ENCODE data around the gene KLHL1.

KLHL1 gene

DNA sequence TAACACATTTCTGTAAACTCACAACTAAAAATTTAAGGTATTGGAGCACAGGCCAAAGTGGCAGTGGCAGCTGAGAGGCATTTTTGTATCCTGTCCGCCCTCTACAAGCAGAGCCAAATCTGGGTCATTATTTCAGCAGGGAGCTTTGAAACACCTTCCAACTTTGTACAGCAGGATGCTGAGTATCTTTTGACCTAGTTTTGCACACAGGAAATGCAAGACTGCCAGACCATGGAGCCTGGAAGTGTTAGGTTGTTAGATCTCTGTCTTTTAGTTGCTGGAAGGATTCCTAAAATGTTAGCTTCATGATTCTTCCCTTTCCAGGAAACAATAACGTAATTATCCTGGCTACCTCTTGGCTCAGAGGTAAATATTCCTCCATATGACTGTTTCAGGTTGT, 149.2 kb downstream of the KLHL1 start:
- TF ChIP-seq, protein P1, sequence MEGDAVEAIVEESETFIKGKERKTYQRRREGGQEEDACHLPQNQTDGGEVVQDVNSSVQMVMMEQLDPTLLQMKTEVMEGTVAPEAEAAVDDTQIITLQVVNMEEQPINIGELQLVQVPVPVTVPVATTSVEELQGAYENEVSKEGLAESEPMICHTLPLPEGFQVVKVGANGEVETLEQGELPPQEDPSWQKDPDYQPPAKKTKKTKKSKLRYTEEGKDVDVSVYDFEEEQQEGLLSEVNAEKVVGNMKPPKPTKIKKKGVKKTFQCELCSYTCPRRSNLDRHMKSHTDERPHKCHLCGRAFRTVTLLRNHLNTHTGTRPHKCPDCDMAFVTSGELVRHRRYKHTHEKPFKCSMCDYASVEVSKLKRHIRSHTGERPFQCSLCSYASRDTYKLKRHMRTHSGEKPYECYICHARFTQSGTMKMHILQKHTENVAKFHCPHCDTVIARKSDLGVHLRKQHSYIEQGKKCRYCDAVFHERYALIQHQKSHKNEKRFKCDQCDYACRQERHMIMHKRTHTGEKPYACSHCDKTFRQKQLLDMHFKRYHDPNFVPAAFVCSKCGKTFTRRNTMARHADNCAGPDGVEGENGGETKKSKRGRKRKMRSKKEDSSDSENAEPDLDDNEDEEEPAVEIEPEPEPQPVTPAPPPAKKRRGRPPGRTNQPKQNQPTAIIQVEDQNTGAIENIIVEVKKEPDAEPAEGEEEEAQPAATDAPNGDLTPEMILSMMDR (IDR thresholded peaks at IDR 0.05), result no peak
- H3K4me3 ChIP-seq, result no peak overlapping the region
- no peak overlapping the region for H3K27ac ChIP-seq
- no peak for DNase-seq (ENCODE audit: low spot score)

DNA sequence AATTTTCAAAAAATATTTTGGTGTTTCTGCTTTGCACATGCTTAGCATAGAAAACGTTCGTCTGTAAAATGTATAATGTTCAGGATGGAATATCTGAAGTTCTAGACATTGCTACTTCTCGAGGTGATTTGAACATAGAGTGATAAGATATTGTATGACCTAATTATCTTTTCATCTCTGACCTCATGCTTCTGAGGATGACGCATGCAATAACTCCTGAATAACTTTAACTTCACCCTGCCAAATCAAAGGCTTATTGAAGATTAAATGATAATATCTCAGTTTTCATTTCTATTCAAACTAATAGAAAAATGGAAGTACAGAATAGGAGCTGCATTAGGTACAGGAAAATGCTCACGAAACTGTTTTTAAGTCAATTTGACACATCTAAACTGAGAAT, 151.4 kb downstream of the KLHL1 start:
- H3K4me3 ChIP-seq, result no peak overlapping the region
- TF ChIP-seq, protein P1 (IDR thresholded peaks at IDR 0.05), result no peak
- DNase-seq (ENCODE audit: low spot score), result no peak
- H3K27ac ChIP-seq, result no peak overlapping the region

DNA sequence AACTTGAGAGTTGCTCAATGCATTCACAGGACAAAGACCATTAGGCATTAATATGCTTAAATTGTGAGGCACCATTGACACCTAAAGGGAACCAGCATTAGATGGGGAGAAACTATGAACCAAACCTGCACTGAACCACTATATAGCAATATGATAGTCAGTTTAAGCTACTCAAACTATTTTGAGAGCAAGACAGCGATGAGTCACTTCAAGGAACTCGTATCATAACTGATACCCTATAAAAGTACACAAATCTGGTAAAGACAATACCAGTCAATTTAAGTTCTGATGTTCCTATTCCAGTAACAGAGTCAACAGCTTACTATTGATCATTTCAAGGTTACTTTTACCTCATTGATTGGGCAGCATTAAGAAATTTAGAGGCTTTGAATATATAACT, 151.9 kb downstream of the KLHL1 start:
- H3K27ac ChIP-seq, result no peak overlapping the region
- no peak overlapping the region for H3K4me3 ChIP-seq
- TF ChIP-seq, protein P1 (IDR thresholded peaks at IDR 0.05), result no peak
- DNase-seq (ENCODE audit: low spot score), result no peak

DNA sequence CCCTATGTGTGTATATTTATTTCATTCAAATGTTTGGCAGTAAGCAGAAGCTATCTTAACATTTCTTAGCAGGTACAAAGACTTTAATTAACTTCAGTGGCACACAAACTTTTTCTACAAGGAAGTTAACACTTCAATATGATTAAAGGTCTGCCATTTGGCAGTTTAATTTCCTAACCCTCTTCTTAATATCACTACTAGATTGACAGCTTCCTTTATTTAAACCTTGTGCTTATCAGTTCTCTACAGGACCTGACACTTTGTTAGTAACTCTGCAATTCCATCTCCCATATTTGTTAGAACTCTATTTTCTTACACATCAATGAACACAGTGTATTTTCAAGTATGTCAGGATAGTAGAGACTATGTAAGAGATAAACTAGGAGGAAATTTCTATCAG, 153.0 kb downstream of the KLHL1 start:
- no peak for DNase-seq (ENCODE audit: low spot score)
- Histone ChIP-seq H3K27ac (no peak overlapping the region), H3K4me3 (no peak overlapping the region)
- TF ChIP-seq, protein P1 (IDR thresholded peaks at IDR 0.05), result no peak

DNA sequence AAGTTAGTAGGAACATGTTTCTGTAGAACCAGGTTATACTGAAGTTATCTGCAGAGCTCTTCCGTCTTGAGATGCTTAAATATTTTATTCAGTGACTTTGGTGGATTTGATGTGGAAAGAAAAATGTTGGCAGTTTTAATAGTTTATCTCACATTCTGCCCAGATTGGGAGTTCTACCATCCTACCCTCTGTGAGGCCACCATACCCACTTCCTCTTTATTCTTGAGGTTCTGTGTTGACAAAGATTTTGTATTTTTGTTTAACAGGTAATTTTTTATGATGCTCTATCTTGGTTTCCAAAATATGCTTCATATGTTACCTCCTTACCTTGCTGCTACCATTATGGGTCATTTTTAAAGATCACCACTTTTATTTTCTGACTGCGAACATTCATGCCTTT, 156.8 kb downstream of the KLHL1 start:
- no peak overlapping the region for H3K27ac ChIP-seq
- H3K4me3 ChIP-seq, result no peak overlapping the region
- no peak for DNase-seq (ENCODE audit: low spot score)
- TF ChIP-seq, protein P1 (IDR thresholded peaks at IDR 0.05), result no peak

DNA sequence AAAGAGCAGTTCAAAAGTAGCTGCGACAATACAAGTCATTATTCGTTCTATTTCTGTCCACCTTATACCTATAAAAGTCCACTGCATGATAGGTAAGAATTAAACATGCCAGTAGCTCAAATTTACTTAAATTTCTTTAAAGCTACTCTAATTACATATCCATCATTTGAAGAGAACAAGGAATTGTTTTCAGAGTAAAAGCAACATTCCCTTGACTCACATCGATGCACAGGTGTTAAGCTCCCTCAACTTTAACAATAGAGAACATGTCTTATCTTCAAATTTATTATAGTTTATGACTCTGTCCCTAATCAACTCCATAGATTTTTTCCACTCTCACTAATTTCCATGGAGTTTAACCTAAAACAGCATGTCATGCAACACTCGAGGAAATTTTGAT, 158.1 kb downstream of the KLHL1 start:
- TF ChIP-seq, protein P1 (IDR thresholded peaks at IDR 0.05), result no peak
- DNase-seq (ENCODE audit: low spot score), result no peak
- Histone ChIP-seq H3K27ac (no peak overlapping the region), H3K4me3 (no peak overlapping the region)

DNA sequence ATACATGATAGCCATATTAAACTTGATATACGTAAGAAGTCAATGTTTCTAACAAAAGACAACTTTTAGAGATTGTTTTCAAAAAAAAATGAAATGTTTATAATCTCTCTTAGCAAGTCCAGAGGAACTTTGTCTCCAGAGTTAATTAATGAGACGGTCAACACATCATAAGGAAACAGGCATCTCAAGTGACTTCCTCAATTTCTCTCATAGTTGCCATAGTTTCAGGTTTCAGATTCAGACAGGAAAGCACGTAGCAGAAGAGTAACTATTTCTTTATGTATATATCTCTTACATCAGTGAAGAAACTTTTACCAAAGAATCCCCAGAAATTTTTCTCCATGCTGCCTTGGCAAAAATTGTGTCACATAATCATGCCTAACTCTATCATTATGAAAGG, 160.2 kb downstream of the KLHL1 start:
- DNase-seq (ENCODE audit: low spot score), result no peak
- Histone ChIP-seq H3K27ac (no peak overlapping the region), H3K4me3 (no peak overlapping the region)
- TF ChIP-seq, protein P1 (IDR thresholded peaks at IDR 0.05), result no peak

Measured in coronary artery (tissue), 2 donors.